Measurements from ENCODE around the gene INPP5A.

GRCh38 chr10:132703419-132704007 lies 165.9 kb downstream of the INPP5A start:
- no peak for TF ChIP-seq BRCA1 (IDR thresholded peaks at IDR 0.05)
- TF ChIP-seq BRCA1 (CRISPR knock-in tag; IDR thresholded peaks at IDR 0.05), result no peak
- no peak for TF ChIP-seq CTCF (IDR thresholded peaks at IDR 0.05 in 2 of 3, conservative IDR thresholded peaks at IDR 0.05 in 1 of 3; ENCODE audit: insufficient read depth in 2 of 3, low read depth in 1 of 3, low read length in 3 of 3)
- no peak for TF ChIP-seq ZNF589 (CRISPR knock-in tag; IDR thresholded peaks at IDR 0.05; ENCODE audit: low read depth)
- no peak for TF ChIP-seq HDAC6 (IDR thresholded peaks at IDR 0.05; ENCODE audit: low read depth, low read length)
- TF ChIP-seq GABPB1 (CRISPR knock-in tag; IDR thresholded peaks at IDR 0.05), result no peak
- TF ChIP-seq MYC (IDR thresholded peaks at IDR 0.05; ENCODE audit: low read depth, low read length), result no peak
- TF ChIP-seq MYC (CRISPR knock-in tag; IDR thresholded peaks at IDR 0.05; ENCODE audit: borderline replicate concordance, low read depth), result no peak
- no peak for TF ChIP-seq THRAP3 (IDR thresholded peaks at IDR 0.05; ENCODE audit: borderline replicate concordance)
- TF ChIP-seq PBX2 (CRISPR knock-in tag; IDR thresholded peaks at IDR 0.05; ENCODE audit: low read depth), result no peak
- TF ChIP-seq PBX2 (tag; conservative IDR thresholded peaks at IDR 0.05; ENCODE audit: low read depth), result no peak
- no peak for TF ChIP-seq CREB1 (IDR thresholded peaks at IDR 0.05)
- TF ChIP-seq CREB1 (CRISPR knock-in tag; IDR thresholded peaks at IDR 0.05), result no peak
- TF ChIP-seq RAD21 (CRISPR knock-in tag; conservative IDR thresholded peaks at IDR 0.05 in 1 of 2, IDR thresholded peaks at IDR 0.05 in 1 of 2), result no peak
- TF ChIP-seq POLR2AphosphoS5 (IDR thresholded peaks at IDR 0.05; ENCODE audit: control insufficient read depth, insufficient read depth, low read depth, low read length), result no peak
- TF ChIP-seq ZC3H4 (CRISPR knock-in tag; IDR thresholded peaks at IDR 0.05; ENCODE audit: borderline replicate concordance), result no peak
- no peak for TF ChIP-seq JUND (IDR thresholded peaks at IDR 0.05; ENCODE audit: borderline replicate concordance, low read depth, low read length)
- TF ChIP-seq JUND (tag; IDR thresholded peaks at IDR 0.05; ENCODE audit: borderline replicate concordance, low read depth, low read length), result no peak
- no peak for TF ChIP-seq TCF7L2 (IDR thresholded peaks at IDR 0.05; ENCODE audit: low read depth, low read length)

Measured in K562 (cell line).